Measurements from ENCODE around the gene NPR1. TPM values are rescaled to one million over a fixed set of nuclear protein-coding genes. Genes with fewer than 3 reads are reported as not detected.

Gene NPR1
- total RNA-seq, 2 experiments from 2014 or later: not detected

- H3K4me3 Mint-ChIP-seq: no peak overlapping the region
- Histone ChIP-seq H3K9me3 (ENCODE audit: control insufficient read depth in 1 of 2, insufficient read depth in 1 of 2, low read length in 2 of 2) (no peaks in the 10 kb centered on the region), H3K4me3 (ENCODE audit: low read length) (no peak overlapping the region), H3K27me3 (ENCODE audit: control insufficient read depth in 1 of 2, insufficient read depth in 2 of 2, low read length in 2 of 2) (no peaks in the 10 kb centered on the region), H3K36me3 (ENCODE audit: insufficient read depth, low read length) (no peaks in the 10 kb centered on the region), H3K27ac (ENCODE audit: low read depth in 1 of 2, low read length in 2 of 2) (no peak overlapping the region), H3K4me1 (ENCODE audit: insufficient read depth, low read length) (no peaks in the 10 kb centered on the region)
- no peaks in the 10 kb centered on the region for H3K9me3 Mint-ChIP-seq
- DNase-seq: no peak
- intact Hi-C loops (cut with DNase I, micrococcal nuclease): no loop called here
- peaks cover 5% of the 10 kb centered on the region for H3K27me3 Mint-ChIP-seq
- ChIA-PET POLR2A (no interaction called here), CTCF (interaction anchor here (2.3 kb wide), 1 partner anchor 16 kb away, joined by 5 read pairs; no protein-coding TSS in a partner anchor)
- TF ChIP-seq CTCF (IDR thresholded peaks at IDR 0.05): no peak
- no peak for ATAC-seq (ENCODE audit: poor library complexity)
- H3K36me3 Mint-ChIP-seq (ENCODE audit: low read depth): no peaks in the 10 kb centered on the region
- no peaks in the 10 kb centered on the region for H3K4me1 Mint-ChIP-seq (ENCODE audit: low read depth)
- no peak overlapping the region for H3K27ac Mint-ChIP-seq
Measured at GRCh38 chr1:153693466-153693865, 15.0 kb downstream of the NPR1 start.

DNA sequence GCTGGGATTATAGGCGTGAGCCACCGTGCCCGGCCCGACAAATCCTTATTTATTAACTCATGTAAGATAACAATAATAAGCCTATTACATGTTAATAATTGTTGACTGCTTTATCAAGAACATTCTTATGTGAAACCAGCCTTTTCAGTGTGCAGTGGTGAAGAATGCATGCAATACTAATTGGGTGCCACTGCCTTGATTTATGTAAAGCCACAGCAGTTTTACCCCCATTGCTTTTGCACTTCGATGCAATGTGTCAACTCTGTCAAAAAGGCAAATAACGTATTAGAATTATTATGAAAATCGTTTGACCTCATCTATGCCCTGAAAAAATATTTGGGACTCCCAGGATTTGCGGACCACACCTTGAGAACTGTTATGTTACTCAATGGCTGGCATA, 18.3 kb downstream of the NPR1 start:
- no peaks in the 10 kb centered on the region for H3K36me3 ChIP-seq (ENCODE audit: insufficient read depth, low read length)
- H3K27ac ChIP-seq (ENCODE audit: low read depth in 1 of 2, low read length in 2 of 2): no peak overlapping the region
- no peak overlapping the region for H3K4me3 ChIP-seq (ENCODE audit: low read length)
- peaks cover 5% of the 10 kb centered on the region for H3K27me3 Mint-ChIP-seq
- DNase-seq: no peak
- H3K4me1 Mint-ChIP-seq (ENCODE audit: low read depth): no peaks in the 10 kb centered on the region
- no peak overlapping the region for H3K27ac Mint-ChIP-seq
- no peaks in the 10 kb centered on the region for H3K9me3 Mint-ChIP-seq
- POLR2A ChIA-PET: no interaction called here
- CTCF ChIA-PET: interaction anchor here (1.6 kb wide), 1 partner anchor 19 kb away, joined by 3 read pairs; no protein-coding TSS in a partner anchor
- no peaks in the 10 kb centered on the region for H3K36me3 Mint-ChIP-seq (ENCODE audit: low read depth)
- no peaks in the 10 kb centered on the region for H3K27me3 ChIP-seq (ENCODE audit: control insufficient read depth in 1 of 2, insufficient read depth in 2 of 2, low read length in 2 of 2)
- no peaks in the 10 kb centered on the region for H3K4me1 ChIP-seq (ENCODE audit: insufficient read depth, low read length)
- no peak overlapping the region for H3K4me3 Mint-ChIP-seq
- intact Hi-C loops (cut with DNase I, micrococcal nuclease): no loop called here
- no peak for TF ChIP-seq CTCF (IDR thresholded peaks at IDR 0.05)
- ATAC-seq (ENCODE audit: poor library complexity): no peak
- no peaks in the 10 kb centered on the region for H3K9me3 ChIP-seq (ENCODE audit: control insufficient read depth in 1 of 2, insufficient read depth in 1 of 2, low read length in 2 of 2)

DNA sequence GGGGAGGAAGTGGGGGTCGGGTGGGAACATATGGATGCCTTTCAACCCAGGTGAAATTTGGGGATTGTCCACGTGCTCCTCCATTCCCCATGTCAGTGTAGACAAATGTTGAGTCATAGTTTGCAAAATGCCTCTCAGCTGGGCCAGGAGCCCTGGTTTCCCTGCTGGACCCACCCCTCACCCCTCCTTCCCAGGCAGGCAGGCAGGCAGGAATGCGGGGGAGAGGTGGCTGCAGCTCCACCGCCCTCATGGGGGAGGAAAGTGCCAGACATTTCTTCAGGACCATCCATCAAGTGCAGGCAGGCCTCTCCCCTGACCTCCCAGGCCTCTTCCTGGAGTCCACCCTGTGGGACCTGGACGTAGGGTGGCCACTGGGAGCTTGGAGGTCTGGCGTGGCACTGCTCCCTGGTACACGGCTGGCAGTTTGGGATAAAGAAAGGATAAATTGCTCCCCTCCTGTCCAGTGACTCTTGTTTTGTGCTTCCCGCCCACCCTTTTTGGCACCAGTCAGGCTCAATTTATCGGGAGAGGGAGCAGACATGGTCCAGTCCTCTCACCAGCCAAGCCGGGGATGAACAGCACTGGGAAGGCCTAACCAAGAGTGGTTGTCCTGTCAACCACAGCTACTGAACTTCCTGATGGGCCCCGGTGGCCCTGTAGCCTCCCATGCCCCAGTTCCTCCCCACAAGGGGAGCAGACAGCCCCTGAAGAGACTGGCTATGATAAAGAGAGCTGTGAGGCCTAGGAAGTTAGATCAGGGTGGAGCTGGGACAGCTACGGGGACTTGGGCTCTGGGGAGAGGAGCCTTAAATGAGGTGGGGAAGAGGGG, 18.9 kb downstream of the NPR1 start:
- ChIA-PET CTCF (interaction anchor here (1.6 kb wide), 1 partner anchor 19 kb away, joined by 3 read pairs; no protein-coding TSS in a partner anchor), POLR2A (no interaction called here)
- Mint-ChIP-seq H3K4me3 (no peak overlapping the region), H3K27ac (no peak overlapping the region), H3K4me1 (ENCODE audit: low read depth) (no peaks in the 10 kb centered on the region), H3K36me3 (ENCODE audit: low read depth) (no peaks in the 10 kb centered on the region), H3K9me3 (no peaks in the 10 kb centered on the region), H3K27me3 (peaks cover 5% of the 10 kb centered on the region)
- no peak overlapping the region for H3K27ac ChIP-seq (ENCODE audit: low read depth in 1 of 2, low read length in 2 of 2)
- ATAC-seq (ENCODE audit: poor library complexity) (no peak), DNase-seq (no peak)
- H3K36me3 ChIP-seq (ENCODE audit: insufficient read depth, low read length): no peaks in the 10 kb centered on the region
- intact Hi-C loops (cut with DNase I, micrococcal nuclease): no loop called here
- no peaks in the 10 kb centered on the region for H3K9me3 ChIP-seq (ENCODE audit: control insufficient read depth in 1 of 2, insufficient read depth in 1 of 2, low read length in 2 of 2)
- H3K4me1 ChIP-seq (ENCODE audit: insufficient read depth, low read length): no peaks in the 10 kb centered on the region
- no peaks in the 10 kb centered on the region for H3K27me3 ChIP-seq (ENCODE audit: control insufficient read depth in 1 of 2, insufficient read depth in 2 of 2, low read length in 2 of 2)
- no peak overlapping the region for H3K4me3 ChIP-seq (ENCODE audit: low read length)
- no peak for TF ChIP-seq CTCF (IDR thresholded peaks at IDR 0.05)

Data from CD4-positive, alpha-beta T cell (primary cell).